Measurements from ENCODE around the gene SLC17A9.

The SLC17A9 gene

DNA sequence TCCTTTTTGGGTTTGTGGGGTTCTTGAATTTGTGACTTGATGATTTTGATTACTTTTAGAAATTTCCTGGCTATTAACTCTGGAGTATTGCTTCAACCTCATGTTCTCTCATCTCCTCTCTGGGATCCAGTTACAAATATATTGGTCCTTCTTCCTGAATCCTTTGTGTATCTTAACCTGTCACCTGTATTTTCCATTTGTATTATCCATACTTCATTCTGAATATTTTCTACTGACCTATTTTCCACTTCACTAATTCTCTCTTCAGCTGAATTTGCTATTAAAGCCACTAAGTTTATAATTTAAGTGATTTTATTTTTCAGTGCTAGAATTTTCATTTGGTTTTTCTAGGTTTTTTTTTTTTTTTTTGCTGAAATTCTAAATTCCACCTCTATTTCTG is 60.7 kb downstream of the SLC17A9 start:
- no peaks in the 10 kb centered on the region; the same call in 1 of the 2 replicates for H3K4me1 ChIP-seq
- no peak overlapping the region for H3K4me3 ChIP-seq (ENCODE audit: low read depth, low read length)
- peaks cover 7% of the 10 kb centered on the region; the same call in 1 of the 2 replicates for H3K9me3 ChIP-seq
- H3K27me3 ChIP-seq, result peaks cover 98% of the 10 kb centered on the region
- TF ChIP-seq, protein P1, sequence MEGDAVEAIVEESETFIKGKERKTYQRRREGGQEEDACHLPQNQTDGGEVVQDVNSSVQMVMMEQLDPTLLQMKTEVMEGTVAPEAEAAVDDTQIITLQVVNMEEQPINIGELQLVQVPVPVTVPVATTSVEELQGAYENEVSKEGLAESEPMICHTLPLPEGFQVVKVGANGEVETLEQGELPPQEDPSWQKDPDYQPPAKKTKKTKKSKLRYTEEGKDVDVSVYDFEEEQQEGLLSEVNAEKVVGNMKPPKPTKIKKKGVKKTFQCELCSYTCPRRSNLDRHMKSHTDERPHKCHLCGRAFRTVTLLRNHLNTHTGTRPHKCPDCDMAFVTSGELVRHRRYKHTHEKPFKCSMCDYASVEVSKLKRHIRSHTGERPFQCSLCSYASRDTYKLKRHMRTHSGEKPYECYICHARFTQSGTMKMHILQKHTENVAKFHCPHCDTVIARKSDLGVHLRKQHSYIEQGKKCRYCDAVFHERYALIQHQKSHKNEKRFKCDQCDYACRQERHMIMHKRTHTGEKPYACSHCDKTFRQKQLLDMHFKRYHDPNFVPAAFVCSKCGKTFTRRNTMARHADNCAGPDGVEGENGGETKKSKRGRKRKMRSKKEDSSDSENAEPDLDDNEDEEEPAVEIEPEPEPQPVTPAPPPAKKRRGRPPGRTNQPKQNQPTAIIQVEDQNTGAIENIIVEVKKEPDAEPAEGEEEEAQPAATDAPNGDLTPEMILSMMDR (IDR thresholded peaks at IDR 0.05; ENCODE audit: low read depth, low read length), result no peak
- H3K36me3 ChIP-seq, result no peaks in the 10 kb centered on the region
- no peak for DNase-seq

DNA sequence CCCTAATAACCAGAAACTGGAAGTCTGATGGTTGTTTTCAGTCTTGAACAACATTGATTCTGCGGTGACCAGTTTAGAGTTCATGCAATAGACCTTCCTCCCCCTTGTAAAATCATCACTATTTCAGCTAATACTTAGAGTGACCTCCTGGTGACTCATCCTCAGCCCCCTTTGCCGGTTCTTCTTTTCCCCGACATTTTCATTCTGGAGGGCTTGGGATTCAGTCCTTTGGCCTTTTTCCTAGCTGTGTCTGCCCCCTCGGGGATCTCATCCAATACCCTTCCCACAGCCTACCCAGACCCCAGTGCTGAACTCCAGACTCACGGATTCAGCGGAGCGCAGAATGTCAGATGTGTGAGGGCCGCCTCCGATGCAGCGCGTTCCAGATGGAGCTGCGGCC is 61.8 kb downstream of the SLC17A9 start:
- TF ChIP-seq, protein P1 (IDR thresholded peaks at IDR 0.05; ENCODE audit: low read depth, low read length), result no peak
- DNase-seq, result no peak
- H3K9me3 ChIP-seq, result peaks cover 7% of the 10 kb centered on the region; the same call in 1 of the 2 replicates
- H3K4me3 ChIP-seq (ENCODE audit: low read depth, low read length), result no peak overlapping the region
- peaks cover 95% of the 10 kb centered on the region for H3K27me3 ChIP-seq
- H3K36me3 ChIP-seq, result no peaks in the 10 kb centered on the region
- no peaks in the 10 kb centered on the region; the same call in 1 of the 2 replicates for H3K4me1 ChIP-seq

GRCh38 chr20:63014710-63015109 is 62.2 kb downstream of the SLC17A9 start:
- TF ChIP-seq, protein P1 (IDR thresholded peaks at IDR 0.05; ENCODE audit: low read depth, low read length), result no peak
- H3K4me3 ChIP-seq (ENCODE audit: low read depth, low read length), result no peak overlapping the region
- DNase-seq, result no peak
- peaks cover 95% of the 10 kb centered on the region for H3K27me3 ChIP-seq
- peaks cover 7% of the 10 kb centered on the region; the same call in 1 of the 2 replicates for H3K9me3 ChIP-seq
- no peaks in the 10 kb centered on the region; the same call in 1 of the 2 replicates for H3K4me1 ChIP-seq
- H3K36me3 ChIP-seq, result no peaks in the 10 kb centered on the region

- Histone ChIP-seq H3K36me3 (no peaks in the 10 kb centered on the region), H3K27me3 (peaks cover 93% of the 10 kb centered on the region), H3K4me3 (ENCODE audit: low read depth, low read length) (no peak overlapping the region), H3K9me3 (peaks cover 7% of the 10 kb centered on the region; the same call in 1 of the 2 replicates), H3K4me1 (no peaks in the 10 kb centered on the region; the same call in 1 of the 2 replicates)
- DNase-seq, result no peak
- TF ChIP-seq, protein P1 (IDR thresholded peaks at IDR 0.05; ENCODE audit: low read depth, low read length), result no peak
Measured at GRCh38 chr20:63015147-63015661, 62.7 kb downstream of the SLC17A9 start.

DNA sequence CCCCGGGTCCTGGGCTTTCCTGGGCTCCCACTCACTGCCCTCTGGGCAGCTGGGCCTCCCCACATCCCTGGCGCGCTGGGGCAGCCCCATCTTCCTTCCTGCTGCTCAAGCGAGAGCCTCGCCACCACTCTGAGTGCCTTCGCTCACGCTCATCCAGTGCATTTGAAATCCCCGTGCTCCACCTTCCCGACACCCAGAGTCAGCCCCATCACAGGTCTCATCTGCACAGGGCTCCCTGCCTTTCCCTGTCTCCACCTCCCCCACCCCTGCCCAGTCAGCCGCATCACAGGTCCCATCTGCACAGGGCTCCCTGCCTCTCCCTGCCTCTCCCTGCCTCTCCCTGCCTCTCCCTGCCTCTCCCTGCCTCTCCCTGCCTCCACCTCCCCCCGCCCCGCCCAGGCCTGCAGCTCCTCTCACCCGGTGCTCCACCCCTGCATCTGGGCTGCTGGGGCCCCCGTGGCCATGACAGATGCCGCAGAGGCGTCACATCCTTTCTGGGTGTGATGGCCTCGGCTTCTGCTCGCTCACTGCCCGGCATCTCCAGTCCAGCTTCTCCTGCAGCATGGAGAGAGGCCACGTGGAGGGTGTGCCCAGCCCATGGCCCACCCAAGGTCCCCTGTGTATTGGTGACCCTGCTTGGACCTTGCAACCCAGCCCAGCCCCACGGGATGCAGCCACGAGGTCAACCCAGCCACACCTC is 63.3 kb downstream of the SLC17A9 start:
- H3K9me3 ChIP-seq, result peaks cover 7% of the 10 kb centered on the region; the same call in 1 of the 2 replicates
- H3K4me3 ChIP-seq (ENCODE audit: low read depth, low read length), result no peak overlapping the region
- TF ChIP-seq, protein P1 (IDR thresholded peaks at IDR 0.05; ENCODE audit: low read depth, low read length), result no peak
- DNase-seq, result no peak
- H3K4me1 ChIP-seq, result no peaks in the 10 kb centered on the region; the same call in 1 of the 2 replicates
- H3K27me3 ChIP-seq, result peaks cover 92% of the 10 kb centered on the region
- H3K36me3 ChIP-seq, result no peaks in the 10 kb centered on the region

All from BE2C (cell line).